Heart left ventricle (tissue), 13 donors: ENCODE data around the gene ARHGEF18.

Experiments
- POLR2A ChIP-seq, 2 donors: fragments of 450-650 bp; IDR thresholded peaks; one replicate each; pipeline ENCODE4 v1.6.1; 2017; ENCODE audit warnings: antibody characterized with exemption in 2 of 2, mild to moderate bottlenecking in 2 of 2, moderate library complexity in 2 of 2
- TF ChIP-seq, protein P1 (sequence below), 12 donors: fragments of 200-600 bp; sonication (generic) in 4 of 12; IDR thresholded peaks; one replicate each; pipeline versions ENCODE4 v1.5.0 to v1.8.0; 2018 to 2022; ENCODE audit warnings: antibody characterized with exemption in 12 of 12, mild to moderate bottlenecking in 5 of 12
- donor health status: ischemic (EF 13 %, LVEDD 7.1; RV severe dilation, severe dysfunction).
- donor health status: DM: no; HTN: yes; CAD: no.
- donor health status: DM: no; HTN: no; CAD: no.
- donor health status: ischemic (EF 25% LVEDD 6.9; RV normal size, moderate dysfunction).
- donor health status: ischemic (EF 25% LVEDD 5.7; RV mildly dilated, moderate dysfunction).
- donor health status: ischemic (EF 35%, LVEDD 5.7; RV mildly dilated, moderate dysfunction).
- donor health status: nonischemic (EF 11% LVEDD 7.7; RV severe dilation, severe dysfunction).
- donor health status: DM: yes; HTN: yes; CAD: no.
- donor health status: PGD.
- donor health status: ischemic (EF 29% LVEDD 5.4; RV normal size, mild dysfunction).
- donor health status: nonischemic (EF 23%, LVEDD 6.1; RV moderate dilation, normal function).

DNA sequence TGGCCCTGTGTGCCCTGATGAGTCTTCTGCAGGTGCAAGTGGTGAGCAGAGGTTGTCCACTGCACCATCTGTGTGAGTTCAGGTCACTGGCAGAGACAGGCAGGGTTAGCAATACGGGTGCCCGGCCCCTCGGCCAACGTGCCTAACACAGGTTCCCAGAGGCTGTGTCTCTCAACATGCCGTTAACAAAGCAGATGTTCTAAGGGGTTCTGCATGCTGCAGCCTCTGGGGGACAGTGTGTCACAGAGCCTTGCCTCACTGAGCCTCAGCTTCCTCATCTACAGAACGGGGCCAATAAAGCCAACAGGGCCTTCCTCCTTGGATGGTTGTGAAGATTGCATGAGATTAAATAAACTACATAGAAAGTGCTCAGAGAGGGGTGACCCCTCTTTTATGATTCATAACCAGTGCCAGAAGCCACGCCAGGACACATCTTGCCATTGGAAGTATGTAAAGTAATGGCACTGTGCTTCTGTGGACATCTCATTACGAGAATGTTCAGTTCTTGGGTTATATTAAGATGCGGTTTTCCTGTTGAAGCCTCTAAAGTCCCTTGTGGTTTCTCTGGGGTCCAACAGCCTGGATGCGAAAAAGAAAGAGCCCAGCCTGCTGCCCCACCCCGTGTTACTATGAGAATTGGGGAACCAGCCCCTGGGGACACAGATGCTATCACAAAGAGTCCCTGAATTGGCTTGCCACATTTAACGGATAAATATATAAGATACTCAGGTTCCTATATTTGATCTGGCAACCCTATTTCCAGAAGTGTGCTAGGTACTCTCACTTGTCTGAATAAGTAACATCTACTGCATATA is 11.2 kb upstream of the ARHGEF18 start:
- TF ChIP-seq, protein P1, sequence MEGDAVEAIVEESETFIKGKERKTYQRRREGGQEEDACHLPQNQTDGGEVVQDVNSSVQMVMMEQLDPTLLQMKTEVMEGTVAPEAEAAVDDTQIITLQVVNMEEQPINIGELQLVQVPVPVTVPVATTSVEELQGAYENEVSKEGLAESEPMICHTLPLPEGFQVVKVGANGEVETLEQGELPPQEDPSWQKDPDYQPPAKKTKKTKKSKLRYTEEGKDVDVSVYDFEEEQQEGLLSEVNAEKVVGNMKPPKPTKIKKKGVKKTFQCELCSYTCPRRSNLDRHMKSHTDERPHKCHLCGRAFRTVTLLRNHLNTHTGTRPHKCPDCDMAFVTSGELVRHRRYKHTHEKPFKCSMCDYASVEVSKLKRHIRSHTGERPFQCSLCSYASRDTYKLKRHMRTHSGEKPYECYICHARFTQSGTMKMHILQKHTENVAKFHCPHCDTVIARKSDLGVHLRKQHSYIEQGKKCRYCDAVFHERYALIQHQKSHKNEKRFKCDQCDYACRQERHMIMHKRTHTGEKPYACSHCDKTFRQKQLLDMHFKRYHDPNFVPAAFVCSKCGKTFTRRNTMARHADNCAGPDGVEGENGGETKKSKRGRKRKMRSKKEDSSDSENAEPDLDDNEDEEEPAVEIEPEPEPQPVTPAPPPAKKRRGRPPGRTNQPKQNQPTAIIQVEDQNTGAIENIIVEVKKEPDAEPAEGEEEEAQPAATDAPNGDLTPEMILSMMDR (IDR thresholded peaks at IDR 0.05): no peak
- no peak for TF ChIP-seq POLR2A (IDR thresholded peaks at IDR 0.05)
